HCT116 (cell line): Measurements from ENCODE around the gene DDX18. TPM values are rescaled to one million over a fixed set of nuclear protein-coding genes. Genes with fewer than 3 reads are reported as not detected.

ENCODE experiments used
- ATAC-seq: fragments of 200-7000 bp; cut with Tn5 transposase; 2 replicates; pipeline ENCODE4 v1.9.1; 2020; ENCODE audit warnings: mild to moderate bottlenecking, moderate library complexity
- BruUV-seq: library from RNA; stranded (reverse); fragments of 400-500 nt; replicated peaks from 2 replicates; lab custom pipeline; 2021; lab: Mats Ljungman, UMichigan
- CTCF ChIA-PET: fragments of 300-600 bp; sonication (Branson Sonifier 250); formaldehyde crosslinking; loops from one replicate; lab custom pipeline; 2021; ENCODE audit warnings: antibody characterized with exemption; lab: Charles Lee
- POLR2A ChIA-PET: fragments of 300-600, 350-600 bp; sonication (Branson Sonifier 250); formaldehyde crosslinking; loops from one replicate; lab custom pipeline; 2021; ENCODE audit warnings: antibody characterized with exemption; lab: Charles Lee
- RAD21 ChIA-PET, 2 experiments: fragments of 300-600 bp; sonication (Branson Sonifier 250); formaldehyde crosslinking; loops; one replicate each; lab custom pipeline; 2023; ENCODE audit warnings: low total read pairs in 2 of 2; ENCODE audit not compliant: uncharacterized antibody in 2 of 2, unreplicated experiment in 2 of 2, low non-redundant PET in 1 of 2; lab: Charles Lee
- DNase-seq: peaks from one replicate; pipeline ENCODE4 v3.0.0-alpha.2; 2010; ENCODE audit warnings: low read depth, low spot score
- H2AFZ ChIP-seq: fragments of 200-600 bp; shearing (Covaris generic), sonication (generic); 2 replicates; pipeline ENCODE4 v1.6.1; 2017; ENCODE audit warnings: low read depth, mixed run types, mixed read lengths, antibody characterized with exemption, low read length; ENCODE audit not compliant: poor library complexity, severe bottlenecking
- H3K27ac ChIP-seq: 2 replicates; pipeline ENCODE4 v1.5.1; 2012; ENCODE audit warnings: low read depth, low read length
- H3K27me3 ChIP-seq: fragments of 200-600 bp; sonication (generic); 2 replicates; pipeline ENCODE4 v1.6.1; 2016; ENCODE audit warnings: mixed run types, low read length, mixed read lengths; ENCODE audit not compliant: insufficient read depth
- H3K36me3 ChIP-seq, 2 experiments: fragments of 200-500 bp in 1 of 2; fragments of 200-600 bp in 1 of 2; sonication (Bioruptor generic) in 1 of 2; sonication (generic) in 1 of 2; 2 replicates each; pipeline versions ENCODE4 v1.5.1 to v1.6.1; 2014 to 2016; ENCODE audit warnings: low read length in 2 of 2, inconsistent platforms in 1 of 2, mixed read lengths in 1 of 2, mixed run types in 1 of 2; ENCODE audit not compliant: insufficient read depth in 2 of 2, control insufficient read depth in 1 of 2
- H3K4me1 ChIP-seq, 2 experiments: fragments of 200-600 bp in 1 of 2; sonication (generic) in 1 of 2; 2 replicates each; pipeline versions ENCODE4 v1.5.1 to v1.6.1; 2012 to 2017; ENCODE audit warnings: low read length in 2 of 2, inconsistent platforms in 1 of 2, mild to moderate bottlenecking in 1 of 2, mixed read lengths in 1 of 2, mixed run types in 1 of 2, moderate library complexity in 1 of 2; ENCODE audit not compliant: insufficient read depth in 2 of 2, control insufficient read depth in 1 of 2
- H3K4me2 ChIP-seq: fragments of 200-600 bp; sonication (generic); 2 replicates; pipeline ENCODE4 v1.6.1; 2017; ENCODE audit warnings: mixed run types, low read length, mixed read lengths
- H3K4me3 ChIP-seq, 2 experiments: fragments of 200-600 bp in 1 of 2; sonication (generic) in 1 of 2; replicated peaks in 1 of 2; 2 replicates each; pipeline ENCODE4 v1.5.1; 2011 to 2016; ENCODE audit warnings: low read length in 2 of 2, control low read depth in 1 of 2, low read depth in 1 of 2, mild to moderate bottlenecking in 1 of 2, mixed read lengths in 1 of 2, mixed run types in 1 of 2
- H3K79me2 ChIP-seq: fragments of 200-600 bp; sonication (generic); 2 replicates; pipeline ENCODE4 v1.6.1; 2017; ENCODE audit warnings: mild to moderate bottlenecking, mixed run types, low read length, moderate library complexity, mixed read lengths; ENCODE audit not compliant: insufficient read depth
- H3K9ac ChIP-seq: fragments of 200-600 bp; sonication (generic); 2 replicates; pipeline ENCODE4 v1.6.1; 2016; ENCODE audit warnings: low read length, mixed read lengths
- H3K9me2 ChIP-seq: fragments of 200-600 bp; sonication (generic), shearing (Covaris generic); 2 replicates; pipeline ENCODE4 v1.6.1; 2017; ENCODE audit warnings: mixed run types, mild to moderate bottlenecking, moderate library complexity; ENCODE audit not compliant: insufficient read depth
- H3K9me3 ChIP-seq, 2 experiments: fragments of 200-500 bp in 1 of 2; fragments of 200-600 bp in 1 of 2; sonication (Bioruptor generic) in 1 of 2; sonication (generic) in 1 of 2; 2 replicates each; pipeline ENCODE4 v1.6.1; 2014 to 2017; ENCODE audit warnings: low read length in 2 of 2, mixed read lengths in 2 of 2, inconsistent platforms in 1 of 2, low read depth in 1 of 2, mild to moderate bottlenecking in 1 of 2, mixed run types in 1 of 2, moderate library complexity in 1 of 2; ENCODE audit not compliant: control insufficient read depth in 1 of 2, insufficient read depth in 1 of 2
- H4K20me1 ChIP-seq: fragments of 200-600 bp; sonication (generic), shearing (Covaris generic); 2 replicates; pipeline ENCODE4 v1.6.1; 2017; ENCODE audit warnings: mixed run types, mild to moderate bottlenecking, moderate library complexity; ENCODE audit not compliant: insufficient read depth
- CBX3 ChIP-seq: IDR thresholded peaks from 2 replicates; pipeline ENCODE4 v1.6.1; 2012; ENCODE audit warnings: low read depth
- CEBPB ChIP-seq: IDR thresholded peaks from 2 replicates; pipeline ENCODE4 v1.6.1; 2012; ENCODE audit warnings: low read depth
- CTCF ChIP-seq, 3 experiments: fragments of 200-600 bp in 1 of 3; sonication (generic) in 1 of 3; IDR thresholded peaks in 2 of 3; conservative IDR thresholded peaks in 1 of 3; 2 replicates each; pipeline ENCODE4 v1.5.1; 2012 to 2017; ENCODE audit warnings: low read depth in 2 of 3, low read length in 2 of 3, antibody characterized with exemption in 1 of 3, borderline replicate concordance in 1 of 3, control low read depth in 1 of 3, mild to moderate bottlenecking in 1 of 3, mixed read lengths in 1 of 3, mixed run types in 1 of 3, moderate library complexity in 1 of 3; ENCODE audit not compliant: insufficient read depth in 1 of 3
- EGR1 ChIP-seq: IDR thresholded peaks from 2 replicates; pipeline ENCODE4 v1.6.1; 2012; ENCODE audit warnings: low read depth
- ELF1 ChIP-seq: IDR thresholded peaks from 2 replicates; pipeline ENCODE4 v1.6.1; 2012; ENCODE audit warnings: low read depth, borderline replicate concordance
- EZH2phosphoT487 ChIP-seq: fragments of 200-600 bp; IDR thresholded peaks from 2 replicates; pipeline ENCODE4 v1.6.1; 2018; ENCODE audit warnings: antibody characterized with exemption, borderline replicate concordance
- FOSL1 ChIP-seq: IDR thresholded peaks from 2 replicates; pipeline ENCODE4 v1.6.1; 2012; ENCODE audit warnings: low read depth
- JUND ChIP-seq: IDR thresholded peaks from 2 replicates; pipeline ENCODE4 v1.6.1; 2012
- MAX ChIP-seq: IDR thresholded peaks from 2 replicates; pipeline ENCODE4 v1.6.1; 2012
- REST ChIP-seq: IDR thresholded peaks from 2 replicates; pipeline ENCODE4 v1.6.1; 2012; ENCODE audit warnings: low read depth
- SIN3A ChIP-seq: IDR thresholded peaks from 2 replicates; pipeline ENCODE4 v1.6.1; 2012; ENCODE audit warnings: low read depth
- SP1 ChIP-seq: IDR thresholded peaks from 2 replicates; pipeline ENCODE4 v1.6.1; 2012; ENCODE audit warnings: low read depth
- TCF7L2 ChIP-seq: IDR thresholded peaks from 2 replicates; pipeline ENCODE4 v1.7.0; 2011; ENCODE audit warnings: borderline replicate concordance, inconsistent platforms; ENCODE audit not compliant: insufficient read depth, insufficient read length; ENCODE audit errors: extremely low read depth
- ZFX ChIP-seq: fragments of 450-650 bp; IDR thresholded peaks from 2 replicates; pipeline ENCODE4 v1.6.1; 2017
- ZNF274 ChIP-seq: fragments of 200-500 bp; sonication (Bioruptor generic); IDR thresholded peaks from 2 replicates; pipeline ENCODE4 v1.6.1; 2014; ENCODE audit warnings: mild to moderate bottlenecking, low read depth, low read length, inconsistent platforms
- intact Hi-C: fragments of 100-400 bp; cut with micrococcal nuclease; formaldehyde crosslinking; loops from 2 replicates; pipeline ENCODE4 v1.10.0; 2022
- total RNA-seq: library from RNA; stranded (reverse); gene quantifications from one replicate; pipeline ENCODE4 v1.2.1, GENCODE V29; 2021; ENCODE audit not compliant: unreplicated experiment

The DDX18 gene
- total RNA-seq, 1 experiment from 2014 or later, result 99.7 TPM

- no peaks in the 10 kb centered on the region for H3K9me2 ChIP-seq
- H3K27me3 ChIP-seq, result 0 out of 2 replicates have a peak, but pooled peaks cover 3% of the 10 kb centered on the region
- H3K4me2 ChIP-seq, result peak overlapping the region; percentile 54
- H3K36me3 ChIP-seq, result no peaks in the 10 kb centered on the region
- no peak overlapping the region for H3K4me3 ChIP-seq
- H3K4me1 ChIP-seq, result peaks cover 6 to 14% of the 10 kb centered on the region in 2 experiments
- H3K9me3 ChIP-seq, result no peaks in the 10 kb centered on the region
- intact Hi-C loops, result no loop called here
- no peak overlapping the region for H3K27ac ChIP-seq
- ChIA-PET POLR2A (no interaction called here), CTCF (no interaction called here), RAD21 (no interaction called here)
- H4K20me1 ChIP-seq, result no peaks in the 10 kb centered on the region
- no peak overlapping the region for H3K9ac ChIP-seq
- TF ChIP-seq MAX, result no peak
- no peak for TF ChIP-seq REST
- no peak for TF ChIP-seq ZNF274
- no peak for TF ChIP-seq ELF1
- no peak for TF ChIP-seq CEBPB
- TF ChIP-seq SIN3A, result no peak
- no peak for TF ChIP-seq SP1
- TF ChIP-seq CBX3, result no peak
- no peak for TF ChIP-seq ZFX
- TF ChIP-seq FOSL1, result no peak
- TF ChIP-seq TCF7L2, result no peak
- no peak for TF ChIP-seq CTCF (IDR thresholded peaks at IDR 0.05 in 2 of 3, conservative IDR thresholded peaks at IDR 0.05 in 1 of 3; ENCODE audit: borderline replicate concordance in 1 of 3, insufficient read depth in 1 of 3, low read depth in 2 of 3, low read length in 2 of 3)
- TF ChIP-seq EGR1, result no peak
- no peak for TF ChIP-seq JUND
- TF ChIP-seq EZH2phosphoT487, result no peak
- H3K79me2 ChIP-seq, result no peaks in the 10 kb centered on the region
- no TSS peak for BruUV-seq
- H2AFZ ChIP-seq, result peak overlapping the region; percentile 84
- no peak for DNase-seq
- no peak for ATAC-seq
Measured at GRCh38 chr2:117855886-117856285, 41.4 kb downstream of the DDX18 start.
